Central memory CD8-positive, alpha-beta T cell (primary cell): Measurements from ENCODE around the gene SYNGR1.

ENCODE experiments used
- ATAC-seq: fragments of 150-1000 bp; cut with Tn5 transposase; replicated peaks from 2 replicates; pipeline ENCODE4 v1.10.0; 2022; ENCODE audit warnings: mild to moderate bottlenecking, moderate FRiP score, moderate number of reproducible peaks; ENCODE audit not compliant: poor library complexity, severe bottlenecking; ENCODE audit errors: extremely low read depth
- DNase-seq, 2 donors: peaks; one replicate each; pipeline ENCODE4 v3.0.0; 2021; ENCODE audit warnings: low spot score in 2 of 2
- H3K27ac Mint-ChIP-seq: one replicate; pipeline ENCODE4 v1.8.0; 2022; ENCODE audit warnings: low read depth, mild to moderate bottlenecking, moderate library complexity, mixed read lengths
- H3K27me3 Mint-ChIP-seq: one replicate; pipeline ENCODE4 v1.8.0; 2022; ENCODE audit warnings: mixed read lengths
- H3K36me3 Mint-ChIP-seq: one replicate; pipeline ENCODE4 v1.8.0; 2022; ENCODE audit warnings: mild to moderate bottlenecking, moderate library complexity, mixed read lengths; ENCODE audit not compliant: insufficient read depth
- H3K4me1 Mint-ChIP-seq: one replicate; pipeline ENCODE4 v1.8.0; 2022; ENCODE audit warnings: mixed read lengths
- H3K4me3 Mint-ChIP-seq: one replicate; pipeline ENCODE4 v1.8.0; 2022; ENCODE audit warnings: mild to moderate bottlenecking, moderate library complexity, mixed read lengths
- H3K9me3 Mint-ChIP-seq: one replicate; pipeline ENCODE4 v1.8.0; 2022; ENCODE audit warnings: mixed read lengths

SYNGR1 gene

GRCh38 chr22:39369586-39369985 lies 19.8 kb downstream of the SYNGR1 start:
- ATAC-seq (no peak), DNase-seq (no peak)
- H3K4me1 Mint-ChIP-seq = no peaks in the 10 kb centered on the region
- H3K4me3 Mint-ChIP-seq = no peak overlapping the region
- no peaks in the 10 kb centered on the region for H3K36me3 Mint-ChIP-seq
- no peaks in the 10 kb centered on the region for H3K9me3 Mint-ChIP-seq
- H3K27me3 Mint-ChIP-seq = no peaks in the 10 kb centered on the region
- H3K27ac Mint-ChIP-seq = no peak overlapping the region

- Mint-ChIP-seq H3K4me3 (no peak overlapping the region), H3K4me1 (no peaks in the 10 kb centered on the region), H3K9me3 (no peaks in the 10 kb centered on the region), H3K36me3 (no peaks in the 10 kb centered on the region), H3K27ac (no peak overlapping the region), H3K27me3 (peaks cover 14% of the 10 kb centered on the region)
- ATAC-seq = no peak
- no peak for DNase-seq
These were observed 21.9 kb downstream of the SYNGR1 start for GRCh38 chr22:39371732-39372131.

- Mint-ChIP-seq H3K4me3 (no peak overlapping the region), H3K27ac (no peak overlapping the region), H3K4me1 (no peaks in the 10 kb centered on the region), H3K9me3 (no peaks in the 10 kb centered on the region), H3K36me3 (no peaks in the 10 kb centered on the region), H3K27me3 (peaks cover 20% of the 10 kb centered on the region)
- ATAC-seq (no peak), DNase-seq (no peak)
These were observed 24.4 kb downstream of the SYNGR1 start for GRCh38 chr22:39374191-39374590.

DNA sequence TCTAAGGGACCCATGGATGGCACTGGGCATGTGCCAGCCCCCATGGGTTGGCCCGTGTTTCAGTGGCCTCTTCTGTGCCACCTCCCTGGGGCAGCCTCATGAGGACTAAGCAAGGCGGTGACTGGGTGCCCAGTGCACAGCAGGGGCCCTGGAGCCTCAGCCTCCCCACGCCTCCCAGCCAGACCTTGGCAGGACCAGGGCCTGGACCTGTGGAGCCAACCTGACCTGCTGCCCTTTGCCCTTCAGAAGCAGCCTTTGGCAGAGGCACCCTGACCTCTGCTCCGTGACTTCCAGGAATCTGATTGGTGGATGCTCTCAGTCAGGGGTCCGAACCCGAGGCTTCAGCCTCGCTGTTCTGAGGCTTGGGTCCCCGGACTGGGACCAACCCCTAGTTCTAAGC lies 25.0 kb downstream of the SYNGR1 start:
- DNase-seq (no peak), ATAC-seq (no peak)
- Mint-ChIP-seq H3K4me3 (no peak overlapping the region), H3K27me3 (peaks cover 20% of the 10 kb centered on the region), H3K27ac (no peak overlapping the region), H3K9me3 (no peaks in the 10 kb centered on the region), H3K4me1 (no peaks in the 10 kb centered on the region), H3K36me3 (no peaks in the 10 kb centered on the region)

DNA sequence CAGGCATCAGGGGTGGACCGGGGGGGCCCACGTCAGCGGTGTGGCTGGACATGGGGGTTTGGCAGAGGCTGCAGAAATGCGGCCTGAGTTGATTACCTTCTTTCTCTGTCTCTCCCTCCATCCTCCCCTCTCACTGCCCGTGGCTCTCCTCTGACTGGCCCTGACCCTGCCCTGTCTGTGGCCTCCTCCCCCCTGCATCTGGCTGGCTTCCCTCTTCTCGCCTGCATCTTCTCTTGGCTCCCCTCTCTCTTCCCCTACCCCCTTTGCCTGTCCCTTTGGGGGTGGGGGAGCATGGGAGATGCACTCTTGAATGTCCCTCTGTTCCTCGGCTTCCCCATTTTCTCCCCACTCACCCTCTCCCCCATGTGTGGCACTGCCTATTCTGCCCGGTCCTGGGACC lies 25.9 kb downstream of the SYNGR1 start:
- H3K4me3 Mint-ChIP-seq = no peak overlapping the region
- DNase-seq (no peak), ATAC-seq (no peak)
- H3K27ac Mint-ChIP-seq = no peak overlapping the region
- H3K36me3 Mint-ChIP-seq = no peaks in the 10 kb centered on the region
- H3K9me3 Mint-ChIP-seq = no peaks in the 10 kb centered on the region
- no peaks in the 10 kb centered on the region for H3K4me1 Mint-ChIP-seq
- peaks cover 20% of the 10 kb centered on the region for H3K27me3 Mint-ChIP-seq

DNA sequence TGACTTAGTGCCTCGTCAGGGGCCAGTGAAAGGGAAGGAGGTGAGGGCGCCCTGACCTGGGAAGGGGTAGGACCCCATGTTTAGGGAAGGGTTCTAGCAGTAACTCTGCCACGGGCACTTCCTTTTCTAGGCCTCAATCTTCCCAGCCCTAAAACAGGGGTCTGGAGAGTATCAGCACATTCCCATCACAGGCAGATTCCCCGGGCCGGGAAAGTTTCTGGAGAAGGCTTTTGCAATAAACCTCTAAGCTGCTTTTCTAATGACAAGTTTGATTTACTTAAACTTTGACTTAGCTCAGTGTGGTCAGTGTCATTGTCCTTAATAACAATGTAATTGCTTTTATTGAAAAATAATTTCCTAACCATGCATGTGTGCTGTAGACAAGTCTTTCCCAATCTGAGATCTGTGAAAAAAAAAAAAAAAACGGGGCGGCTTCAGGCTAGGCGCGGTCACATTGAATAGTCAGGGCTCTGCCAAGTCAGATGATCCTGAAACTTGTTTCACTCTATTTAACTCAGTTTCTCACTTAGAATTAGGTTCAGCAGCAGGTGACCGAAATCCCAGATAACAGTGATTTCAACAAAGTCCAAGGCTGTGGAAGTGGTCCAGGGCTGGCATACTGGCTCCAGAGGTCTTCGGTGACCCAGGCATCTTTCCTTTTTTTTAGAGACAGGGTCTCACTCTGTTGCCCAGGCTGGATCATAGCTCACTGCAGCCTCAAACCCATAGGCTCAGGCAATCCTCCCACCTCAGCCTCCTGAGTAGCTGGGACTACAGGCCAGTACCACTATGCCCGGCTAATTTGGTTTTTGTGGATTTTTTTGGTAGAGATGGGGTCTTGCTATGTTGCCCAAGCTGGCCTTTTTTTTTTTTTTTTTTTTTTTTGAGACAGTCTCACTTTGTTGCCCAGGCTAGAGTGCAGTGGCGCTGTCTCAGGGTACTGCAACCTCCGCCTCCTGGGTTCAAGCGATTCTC lies 30.3 kb downstream of the SYNGR1 start:
- H3K36me3 Mint-ChIP-seq = no peaks in the 10 kb centered on the region

GRCh38 chr22:39381009-39381755 lies 31.4 kb downstream of the SYNGR1 start:
- no peak for ATAC-seq
- Mint-ChIP-seq H3K27me3 (peaks cover 12% of the 10 kb centered on the region), H3K36me3 (no peaks in the 10 kb centered on the region), H3K4me3 (no peak overlapping the region), H3K9me3 (no peaks in the 10 kb centered on the region), H3K4me1 (no peaks in the 10 kb centered on the region), H3K27ac (no peak overlapping the region)
- DNase-seq = no peak

More for the DNA sequence above, 30.3 kb downstream of the SYNGR1 start:
- DNase-seq (no peak), ATAC-seq (no peak)
- no peak overlapping the region for H3K27ac Mint-ChIP-seq
- no peak overlapping the region for H3K4me3 Mint-ChIP-seq
- H3K9me3 Mint-ChIP-seq = no peaks in the 10 kb centered on the region
- no peaks in the 10 kb centered on the region for H3K4me1 Mint-ChIP-seq
- peaks cover 20% of the 10 kb centered on the region for H3K27me3 Mint-ChIP-seq

DNA sequence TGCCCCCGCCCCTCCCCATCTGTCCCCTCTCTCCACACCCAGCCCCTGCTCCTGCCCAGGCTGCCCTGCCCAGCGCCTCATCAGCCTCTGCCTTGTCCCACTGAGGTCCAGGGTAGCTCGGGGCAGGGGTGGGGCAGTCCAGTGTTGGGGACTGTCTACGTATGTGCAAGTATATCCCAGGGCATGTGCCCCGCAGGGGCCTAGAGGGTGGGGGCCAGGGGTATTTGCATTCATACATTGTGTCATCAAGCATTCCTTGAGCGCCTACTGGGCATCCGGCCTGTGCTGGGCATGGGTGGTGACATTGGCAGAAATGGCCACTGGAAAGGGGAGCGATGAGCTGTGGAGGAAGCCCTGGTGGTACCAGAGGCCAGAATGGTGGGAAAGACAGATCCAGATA lies 32.1 kb downstream of the SYNGR1 start:
- DNase-seq (no peak), ATAC-seq (no peak)
- no peak overlapping the region for H3K27ac Mint-ChIP-seq
- H3K36me3 Mint-ChIP-seq = peaks cover 2% of the 10 kb centered on the region
- peaks cover 5% of the 10 kb centered on the region for H3K27me3 Mint-ChIP-seq
- H3K9me3 Mint-ChIP-seq = no peaks in the 10 kb centered on the region
- no peak overlapping the region for H3K4me3 Mint-ChIP-seq
- peaks cover under 1% of the 10 kb centered on the region for H3K4me1 Mint-ChIP-seq

GRCh38 chr22:39382410-39382809 lies 32.6 kb downstream of the SYNGR1 start:
- H3K4me3 Mint-ChIP-seq = no peak overlapping the region
- H3K36me3 Mint-ChIP-seq = peaks cover 2% of the 10 kb centered on the region
- DNase-seq (no peak), ATAC-seq (no peak)
- H3K27ac Mint-ChIP-seq = no peak overlapping the region
- H3K4me1 Mint-ChIP-seq = peaks cover 5% of the 10 kb centered on the region
- no peaks in the 10 kb centered on the region for H3K9me3 Mint-ChIP-seq
- no peaks in the 10 kb centered on the region for H3K27me3 Mint-ChIP-seq

GRCh38 chr22:39383841-39384625 lies 34.2 kb downstream of the SYNGR1 start:
- Mint-ChIP-seq H3K27ac (no peak overlapping the region), H3K36me3 (peaks cover 5% of the 10 kb centered on the region), H3K4me3 (no peak overlapping the region), H3K9me3 (no peaks in the 10 kb centered on the region), H3K27me3 (no peaks in the 10 kb centered on the region), H3K4me1 (peaks cover 5% of the 10 kb centered on the region)
- ATAC-seq (no peak), DNase-seq (no peak)

- no peak overlapping the region for H3K27ac Mint-ChIP-seq
- H3K27me3 Mint-ChIP-seq = no peaks in the 10 kb centered on the region
- H3K9me3 Mint-ChIP-seq = no peaks in the 10 kb centered on the region
- no peak overlapping the region for H3K4me3 Mint-ChIP-seq
- DNase-seq (no peak), ATAC-seq (no peak)
- peaks cover 5% of the 10 kb centered on the region for H3K4me1 Mint-ChIP-seq
- peaks cover 5% of the 10 kb centered on the region for H3K36me3 Mint-ChIP-seq
These were observed 35.1 kb downstream of the SYNGR1 start for GRCh38 chr22:39384750-39385480.
